ENCODE data around the gene EED.

Gene EED

GRCh38 chr11:86246293-86246675, 1.7 kb downstream of the EED start:
- no peak for DNase-seq (ENCODE audit: low read depth in 2 of 2, low spot score in 1 of 2)

DNA sequence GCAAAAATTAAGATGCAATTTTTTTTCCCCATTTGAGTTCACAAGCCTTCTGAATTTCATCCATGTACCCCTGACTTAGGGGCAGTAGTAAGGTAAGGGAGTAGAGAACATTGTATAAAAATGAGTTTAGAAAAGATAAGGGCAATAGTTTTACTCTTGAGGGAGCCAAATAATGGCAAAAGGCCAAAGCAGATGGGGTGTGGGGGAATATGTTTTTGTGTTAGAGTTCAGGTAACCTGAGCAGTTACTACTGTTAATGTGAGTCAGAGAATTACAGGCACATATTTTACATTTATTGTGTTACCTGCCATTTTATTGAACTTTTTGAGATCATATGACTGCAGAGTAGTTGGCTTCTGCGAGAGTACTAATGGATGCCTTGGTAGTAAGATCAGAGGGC, 3.1 kb downstream of the EED start:
- no peak for DNase-seq (ENCODE audit: low read depth in 2 of 2, low spot score in 1 of 2)

- no peak for DNase-seq (ENCODE audit: low read depth in 2 of 2, low spot score in 1 of 2)
These were observed 4.1 kb downstream of the EED start for GRCh38 chr11:86248609-86249008.

DNA sequence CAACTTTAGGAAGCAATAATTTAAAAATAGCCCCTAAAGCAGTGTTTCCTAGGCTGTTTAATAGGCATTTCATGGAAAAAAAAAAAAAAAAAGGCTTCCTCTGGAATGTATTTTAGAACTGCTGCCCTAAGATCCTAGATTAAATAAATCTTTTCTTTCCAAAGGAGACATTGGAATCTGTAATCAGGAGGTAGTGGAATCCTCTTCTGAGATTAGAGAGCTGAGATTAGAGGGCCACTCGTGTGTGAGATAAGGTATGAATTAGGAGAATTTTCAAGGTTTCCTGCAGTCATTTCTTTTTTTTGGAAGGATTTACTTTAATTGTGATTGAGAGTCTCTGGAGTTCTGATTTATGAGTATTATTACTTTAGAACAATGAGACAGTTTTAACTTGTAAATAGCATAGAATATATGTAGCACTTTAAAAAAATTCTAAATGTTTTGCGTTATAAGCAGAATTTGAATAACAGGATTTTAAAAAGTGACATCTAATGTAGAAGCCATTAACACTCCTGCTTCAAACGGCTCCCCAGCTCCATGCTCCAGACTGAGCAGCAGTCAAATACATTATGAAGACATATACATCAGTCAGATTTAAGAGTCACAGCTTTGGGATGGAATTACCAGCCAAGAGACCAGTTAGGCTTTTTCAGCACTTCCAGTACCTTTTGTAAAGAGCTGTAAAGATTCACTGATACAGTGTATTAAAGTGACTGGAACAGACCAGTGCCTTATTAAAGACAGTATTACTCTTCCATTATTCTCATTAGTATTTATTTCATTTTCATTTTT, 5.0 kb downstream of the EED start:
- DNase-seq (ENCODE audit: low read depth in 2 of 2, low spot score in 1 of 2) = no peak

- DNase-seq (ENCODE audit: low read depth in 2 of 2, low spot score in 1 of 2) = no peak
These were observed 6.8 kb downstream of the EED start for GRCh38 chr11:86251345-86251744.

DNA sequence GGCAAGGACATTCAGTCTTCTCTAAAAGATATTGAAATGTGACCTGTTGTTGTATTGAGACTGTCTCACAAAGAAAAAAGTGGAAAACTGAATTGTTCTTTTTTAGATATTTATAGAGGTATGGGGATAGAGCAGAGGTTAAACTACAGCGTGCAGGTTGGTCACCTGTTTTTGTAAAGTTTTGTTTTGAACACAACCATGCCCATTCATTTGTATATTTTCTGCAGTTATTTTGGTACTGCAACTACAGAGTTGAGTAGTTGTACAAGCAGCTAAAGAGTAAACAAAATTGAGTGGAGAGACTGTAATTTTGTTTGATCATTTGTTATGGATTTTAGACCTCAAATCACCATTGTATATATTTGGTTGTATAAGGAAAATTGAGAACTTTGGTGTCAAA, 11.3 kb downstream of the EED start:
- no peak for DNase-seq (ENCODE audit: low read depth in 2 of 2, low spot score in 1 of 2)

- no peak for DNase-seq (ENCODE audit: low read depth in 2 of 2, low spot score in 1 of 2)
These were observed 12.1 kb downstream of the EED start for GRCh38 chr11:86256608-86257007.

DNA sequence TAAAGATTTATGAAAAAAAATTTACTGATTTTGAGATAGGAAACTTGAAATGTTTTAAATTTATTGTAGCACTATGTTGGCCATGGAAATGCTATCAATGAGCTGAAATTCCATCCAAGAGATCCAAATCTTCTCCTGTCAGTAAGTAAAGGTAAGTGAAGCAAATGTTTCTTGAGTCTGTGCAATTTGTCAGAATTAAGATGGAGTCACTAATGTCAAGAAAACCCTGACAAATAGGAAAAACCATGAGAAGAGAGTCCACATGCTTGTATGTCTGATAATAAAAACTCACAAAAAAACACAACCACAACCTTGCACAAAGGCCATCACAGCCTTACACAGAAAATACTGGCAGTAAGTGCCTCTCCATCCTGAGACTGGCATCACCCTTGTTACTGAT, 12.9 kb downstream of the EED start:
- no peak for DNase-seq (ENCODE audit: low read depth in 2 of 2, low spot score in 1 of 2)

- no peak for DNase-seq (ENCODE audit: low read depth in 2 of 2, low spot score in 1 of 2)
These were observed 15.2 kb downstream of the EED start for GRCh38 chr11:86259730-86260129.

- no peak for DNase-seq (ENCODE audit: low read depth in 2 of 2, low spot score in 1 of 2)
These were observed 16.8 kb downstream of the EED start for GRCh38 chr11:86261328-86261727.

DNA sequence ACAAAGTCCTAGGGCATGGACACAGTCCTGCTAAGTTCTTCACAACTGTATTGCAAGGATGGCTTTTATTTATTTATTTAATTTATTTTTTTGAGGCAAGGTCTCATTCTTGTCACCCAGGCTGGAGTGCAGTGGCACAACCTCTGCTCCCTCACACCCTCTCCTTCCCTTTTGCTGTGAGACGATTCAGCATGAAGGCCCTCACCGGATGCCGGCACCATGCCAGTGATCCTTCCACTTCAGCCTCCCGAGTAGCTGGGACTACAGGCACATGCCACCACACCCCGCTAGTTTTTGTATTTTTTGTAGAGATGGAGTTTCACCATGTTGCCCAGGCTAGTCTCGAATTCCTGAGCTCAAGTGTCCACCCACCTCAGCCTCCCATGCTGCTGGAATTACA, 17.8 kb downstream of the EED start:
- DNase-seq (ENCODE audit: low read depth in 2 of 2, low spot score in 1 of 2) = no peak

DNA sequence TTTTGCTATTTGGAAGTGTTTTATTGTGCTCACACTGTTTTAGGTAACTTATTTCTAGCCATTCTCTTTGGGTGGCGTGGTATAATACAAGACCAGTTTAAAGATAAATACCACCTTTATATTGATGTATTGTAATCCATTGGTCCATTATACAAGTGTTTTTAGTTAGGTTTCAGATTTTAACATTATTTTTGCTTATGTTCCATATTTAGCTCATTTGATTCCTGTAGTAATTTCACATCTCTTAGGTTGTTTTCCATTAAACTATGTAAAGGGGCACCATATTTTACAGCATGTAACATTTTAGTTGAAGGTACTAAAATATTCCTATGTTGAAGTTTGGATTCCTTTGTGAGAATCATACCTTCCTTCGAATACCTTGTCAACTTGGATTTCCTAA, 20.1 kb downstream of the EED start:
- DNase-seq (ENCODE audit: low read depth in 2 of 2, low spot score in 1 of 2) = no peak

GRCh38 chr11:86265194-86265593, 20.6 kb downstream of the EED start:
- DNase-seq (ENCODE audit: low read depth in 2 of 2, low spot score in 1 of 2) = no peak

- DNase-seq (ENCODE audit: low read depth in 2 of 2, low spot score in 1 of 2) = no peak
These were observed 25.1 kb downstream of the EED start for GRCh38 chr11:86269645-86270044.

GRCh38 chr11:86274503-86274902, 29.9 kb downstream of the EED start:
- no peak for DNase-seq (ENCODE audit: low read depth in 2 of 2, low spot score in 1 of 2)

GRCh38 chr11:86274999-86275398, 30.4 kb downstream of the EED start:
- DNase-seq (ENCODE audit: low read depth in 2 of 2, low spot score in 1 of 2) = no peak

GRCh38 chr11:86275493-86276370, 31.2 kb downstream of the EED start:
- DNase-seq (ENCODE audit: low read depth in 2 of 2, low spot score in 1 of 2) = no peak

GRCh38 chr11:86277741-86278140, 33.2 kb downstream of the EED start:
- DNase-seq (ENCODE audit: low read depth in 2 of 2, low spot score in 1 of 2) = no peak

- DNase-seq (ENCODE audit: low read depth in 2 of 2, low spot score in 1 of 2) = no peak
These were observed 33.7 kb downstream of the EED start for GRCh38 chr11:86278226-86278625.

DNA sequence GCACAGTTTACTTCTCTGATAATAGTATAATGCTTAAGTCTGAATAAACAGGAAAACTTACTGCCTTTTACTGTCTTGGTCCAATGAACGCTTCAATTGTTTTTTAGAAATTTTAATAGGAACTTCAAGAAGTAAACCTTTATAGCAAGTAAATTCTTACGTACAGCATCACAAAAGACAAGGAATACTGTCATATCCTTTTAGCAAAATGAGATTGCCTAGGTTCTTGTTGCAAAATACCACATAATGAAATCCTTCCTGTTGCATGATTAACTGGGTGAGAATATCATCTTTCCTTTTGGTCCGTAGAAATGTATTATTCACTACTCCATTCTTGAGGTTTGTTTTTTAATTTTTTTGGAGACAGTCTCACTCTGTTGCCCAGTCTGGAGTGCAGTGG, 35.2 kb downstream of the EED start:
- DNase-seq (ENCODE audit: low read depth in 2 of 2, low spot score in 1 of 2) = no peak

- no peak for DNase-seq (ENCODE audit: low read depth in 2 of 2, low spot score in 1 of 2)
These were observed 42.9 kb downstream of the EED start for GRCh38 chr11:86287468-86287796.

GRCh38 chr11:86288776-86289507, 44.4 kb downstream of the EED start:
- DNase-seq (ENCODE audit: low read depth in 2 of 2, low spot score in 1 of 2) = no peak

Measured in stimulated activated CD8-positive, alpha-beta memory T cell treated with anti-CD3 and anti-CD28 coated beads, Interleukin-4, amount 100 ng/mL, for 4 hours (primary cell).